DOHH2 (cell line): ENCODE measurements around the gene MED27.

ENCODE experiments used
- EZH2phosphoT487 ChIP-seq: fragments of 200-600 bp; sonication (generic); IDR thresholded peaks from 2 replicates; pipeline ENCODE4 v1.6.1; 2017; ENCODE audit warnings: borderline replicate concordance, mild to moderate bottlenecking, antibody characterized with exemption, low read length, moderate library complexity, mixed read lengths
- TF ChIP-seq, protein P1 (sequence below): fragments of 200-600 bp; sonication (generic); IDR thresholded peaks from one replicate; pipeline ENCODE4 v1.5.1; 2014; ENCODE audit warnings: antibody characterized with exemption, mild to moderate bottlenecking, low read depth, low read length; ENCODE audit not compliant: poor library complexity, severe bottlenecking

- TF ChIP-seq, protein P1, sequence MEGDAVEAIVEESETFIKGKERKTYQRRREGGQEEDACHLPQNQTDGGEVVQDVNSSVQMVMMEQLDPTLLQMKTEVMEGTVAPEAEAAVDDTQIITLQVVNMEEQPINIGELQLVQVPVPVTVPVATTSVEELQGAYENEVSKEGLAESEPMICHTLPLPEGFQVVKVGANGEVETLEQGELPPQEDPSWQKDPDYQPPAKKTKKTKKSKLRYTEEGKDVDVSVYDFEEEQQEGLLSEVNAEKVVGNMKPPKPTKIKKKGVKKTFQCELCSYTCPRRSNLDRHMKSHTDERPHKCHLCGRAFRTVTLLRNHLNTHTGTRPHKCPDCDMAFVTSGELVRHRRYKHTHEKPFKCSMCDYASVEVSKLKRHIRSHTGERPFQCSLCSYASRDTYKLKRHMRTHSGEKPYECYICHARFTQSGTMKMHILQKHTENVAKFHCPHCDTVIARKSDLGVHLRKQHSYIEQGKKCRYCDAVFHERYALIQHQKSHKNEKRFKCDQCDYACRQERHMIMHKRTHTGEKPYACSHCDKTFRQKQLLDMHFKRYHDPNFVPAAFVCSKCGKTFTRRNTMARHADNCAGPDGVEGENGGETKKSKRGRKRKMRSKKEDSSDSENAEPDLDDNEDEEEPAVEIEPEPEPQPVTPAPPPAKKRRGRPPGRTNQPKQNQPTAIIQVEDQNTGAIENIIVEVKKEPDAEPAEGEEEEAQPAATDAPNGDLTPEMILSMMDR = no peak
- TF ChIP-seq EZH2phosphoT487 = no peak
These were observed 164.5 kb downstream of the MED27 start for GRCh38 chr9:131915181-131915580.
